Measurements from ENCODE around the gene DNAJC5.

DNAJC5 gene

DNA sequence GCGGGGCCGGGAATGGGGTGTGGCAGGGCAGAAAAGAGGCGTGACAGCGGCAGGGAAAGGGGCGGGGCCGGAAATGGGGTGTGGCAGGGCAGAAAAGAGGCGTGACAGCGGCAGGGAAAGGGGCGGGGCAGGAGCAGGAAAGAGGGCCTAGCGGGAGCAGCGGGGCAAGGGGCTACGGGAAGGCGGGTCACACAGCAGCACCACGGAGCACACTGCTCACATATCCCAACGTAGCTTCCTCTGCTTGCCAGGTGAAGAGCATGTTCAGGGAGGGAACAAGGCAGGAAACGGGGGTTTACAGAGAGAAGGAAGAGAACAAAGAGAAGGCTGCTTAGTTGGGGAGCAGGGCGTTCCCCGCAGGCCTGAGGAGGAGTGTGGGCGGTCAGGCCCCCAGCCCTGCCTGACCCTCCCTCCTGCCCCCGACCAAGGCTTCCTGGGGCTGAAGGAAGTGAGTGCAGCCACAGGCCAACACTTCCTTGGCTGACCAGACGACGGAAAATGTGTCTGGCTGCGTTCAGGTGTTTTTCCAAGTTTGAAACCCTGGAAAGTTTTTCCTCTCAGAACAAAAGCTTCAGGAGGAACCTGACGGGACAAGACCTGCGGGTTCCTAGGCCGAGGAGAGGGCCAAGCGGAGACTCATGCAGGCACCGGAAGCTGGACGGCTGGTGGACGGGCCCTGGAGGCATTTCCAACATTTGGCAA lies 47.5 kb downstream of the DNAJC5 start:
- no peak overlapping the region for H3K4me3 Mint-ChIP-seq
- H3K27me3 Mint-ChIP-seq = no peaks in the 10 kb centered on the region
- H3K9me3 Mint-ChIP-seq = peaks cover 1% of the 10 kb centered on the region
- DNase-seq = peak; percentile 58
- peaks cover 27% of the 10 kb centered on the region for H3K4me1 Mint-ChIP-seq
- CTCF ChIA-PET = no interaction called here
- peaks cover 34% of the 10 kb centered on the region for H3K36me3 Mint-ChIP-seq
- H3K27ac Mint-ChIP-seq = peak overlapping the region; percentile 87

DNA sequence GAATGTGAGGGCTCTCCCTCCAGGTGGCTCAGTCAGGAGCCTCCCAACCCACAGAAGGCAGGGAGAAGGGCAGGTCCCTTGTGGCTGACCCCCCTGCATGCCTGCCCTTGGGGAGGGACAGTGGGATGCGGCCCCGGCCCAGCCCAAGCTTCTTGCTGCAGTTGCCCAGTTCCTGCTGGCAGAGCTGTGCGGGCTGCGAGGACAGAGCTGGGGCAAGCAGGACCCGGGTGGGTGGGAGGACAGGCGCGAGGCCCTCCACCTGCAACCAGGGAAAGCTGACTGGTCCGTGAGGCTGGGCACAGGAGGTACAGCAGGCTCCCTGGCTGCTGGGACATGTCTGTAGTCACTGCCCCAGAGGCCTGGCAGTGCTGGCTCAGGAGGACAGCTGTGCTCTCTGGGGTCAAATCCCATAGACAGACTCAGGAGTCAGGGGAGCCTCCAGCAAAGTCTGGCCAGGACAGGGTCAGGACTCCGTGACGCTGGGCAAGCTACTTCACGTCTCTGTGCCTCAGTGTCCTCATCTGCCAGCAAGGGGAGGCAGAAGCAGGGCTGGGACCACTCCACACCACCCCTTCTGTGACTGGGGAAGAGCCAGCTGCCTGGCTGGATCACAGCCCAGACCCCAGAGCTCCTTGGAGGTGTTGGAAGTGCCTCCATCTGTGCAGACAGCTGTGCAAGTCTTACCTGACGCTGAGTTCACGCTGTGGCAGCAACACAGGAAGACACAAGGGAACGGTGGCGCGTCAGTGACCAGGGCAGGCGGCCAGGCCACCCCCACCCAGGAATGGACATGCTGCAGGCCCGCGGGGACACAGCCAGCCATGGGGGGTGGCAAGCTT lies 48.3 kb downstream of the DNAJC5 start:
- peaks cover 33% of the 10 kb centered on the region for H3K4me1 Mint-ChIP-seq
- H3K27me3 Mint-ChIP-seq = no peaks in the 10 kb centered on the region
- H3K9me3 Mint-ChIP-seq = peaks cover 2% of the 10 kb centered on the region
- H3K4me3 Mint-ChIP-seq = no peak overlapping the region
- H3K36me3 Mint-ChIP-seq = peaks cover 29% of the 10 kb centered on the region
- DNase-seq = no peak
- peak overlapping the region; percentile 45 for H3K27ac Mint-ChIP-seq
- CTCF ChIA-PET = no interaction called here

DNA sequence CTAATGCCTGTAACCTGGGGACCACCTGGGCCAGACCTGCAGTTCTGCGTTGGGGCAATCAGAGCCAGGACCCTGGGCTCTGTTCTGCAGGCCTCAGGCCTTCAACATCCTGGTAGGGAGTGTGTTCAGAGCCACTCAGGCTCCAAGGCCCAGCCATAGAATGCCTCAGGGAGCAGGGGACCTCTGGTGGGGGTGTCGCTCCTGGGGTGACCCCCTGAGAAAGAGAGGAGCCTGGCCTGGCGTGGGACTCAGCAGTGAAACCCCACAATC lies 48.8 kb downstream of the DNAJC5 start:
- H3K27ac Mint-ChIP-seq = no peak overlapping the region
- H3K27me3 Mint-ChIP-seq = no peaks in the 10 kb centered on the region
- peaks cover 31% of the 10 kb centered on the region for H3K36me3 Mint-ChIP-seq
- CTCF ChIA-PET = no interaction called here
- peaks cover 39% of the 10 kb centered on the region for H3K4me1 Mint-ChIP-seq
- no peak overlapping the region for H3K4me3 Mint-ChIP-seq
- no peak for DNase-seq
- H3K9me3 Mint-ChIP-seq = peaks cover 3% of the 10 kb centered on the region

DNA sequence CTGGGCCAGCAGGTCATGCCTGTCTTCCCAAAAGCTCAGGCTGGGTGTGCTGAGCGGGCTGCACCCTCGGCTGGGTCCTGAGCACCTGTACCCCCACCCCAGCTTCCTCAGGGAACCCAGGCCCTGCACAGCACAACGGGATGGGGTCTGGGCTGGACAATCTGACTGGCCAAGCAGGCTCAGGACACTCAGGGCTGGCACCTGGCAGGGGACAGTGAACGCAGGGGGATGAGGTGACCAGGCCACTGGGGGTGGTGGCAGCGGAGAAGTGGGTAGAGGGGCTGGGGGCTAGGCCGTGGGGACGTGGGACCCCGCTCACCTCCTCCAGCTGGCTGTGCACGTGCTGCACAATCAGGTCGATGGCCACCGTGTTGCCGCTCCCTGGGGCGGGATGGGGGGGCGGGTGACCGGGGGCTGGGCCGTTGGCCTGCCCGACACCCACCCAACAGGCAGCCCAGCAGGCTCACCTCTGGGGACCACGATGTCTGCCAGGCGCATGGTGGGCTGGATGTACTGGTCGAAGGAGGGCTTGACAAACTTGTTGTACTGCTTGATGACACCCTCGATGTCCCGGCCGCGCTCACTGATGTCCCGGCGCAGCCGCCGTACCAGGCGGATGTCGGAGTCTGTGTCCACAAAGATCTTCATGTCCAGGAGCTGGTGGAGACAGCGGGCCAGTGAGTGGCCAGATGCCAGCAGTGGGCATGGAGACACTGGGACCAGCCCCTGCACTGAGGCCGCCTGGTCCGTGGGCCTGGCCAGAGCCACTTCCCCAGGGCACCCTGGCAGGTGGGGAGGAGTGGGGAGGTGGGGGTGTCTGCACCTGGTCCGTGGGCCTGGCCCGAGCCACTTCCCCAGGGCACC lies 49.4 kb downstream of the DNAJC5 start:
- peaks cover 44% of the 10 kb centered on the region for H3K4me1 Mint-ChIP-seq
- peaks cover 3% of the 10 kb centered on the region for H3K9me3 Mint-ChIP-seq
- peaks cover 31% of the 10 kb centered on the region for H3K36me3 Mint-ChIP-seq
- DNase-seq = no peak
- H3K27me3 Mint-ChIP-seq = no peaks in the 10 kb centered on the region
- no peak overlapping the region for H3K27ac Mint-ChIP-seq
- CTCF ChIA-PET = no interaction called here
- H3K4me3 Mint-ChIP-seq = no peak overlapping the region

DNA sequence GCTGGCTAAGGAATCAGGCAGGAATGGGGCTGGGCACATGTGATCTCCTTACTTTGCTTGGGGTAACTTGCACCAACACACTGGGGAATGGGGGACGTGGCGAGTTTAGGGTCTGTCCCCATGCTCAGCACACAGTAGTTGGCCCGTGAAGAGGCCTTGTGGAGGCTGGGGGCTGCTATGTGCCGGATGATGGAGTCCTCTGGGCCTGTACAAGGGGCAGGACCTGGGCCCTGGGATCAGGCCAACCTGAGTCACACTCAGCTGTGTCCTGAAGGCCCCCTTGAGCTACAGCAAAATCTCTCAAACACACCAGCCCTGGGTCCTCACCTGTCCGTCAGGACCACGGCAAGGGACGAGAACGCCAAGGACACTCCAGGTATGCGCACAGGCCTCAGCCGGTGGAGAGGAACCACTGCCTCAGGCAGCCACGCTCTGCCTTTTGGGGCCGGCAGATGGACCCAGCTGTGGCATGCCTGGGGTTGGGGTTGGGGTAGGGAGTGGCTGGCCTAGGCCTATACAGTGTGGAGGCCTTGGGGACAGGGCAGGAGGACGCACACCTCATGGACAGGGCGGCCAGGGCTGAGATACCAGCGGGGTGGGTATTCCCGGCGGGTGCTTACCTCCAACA lies 50.2 kb downstream of the DNAJC5 start:
- CTCF ChIA-PET = no interaction called here
- no peak overlapping the region for H3K4me3 Mint-ChIP-seq
- H3K9me3 Mint-ChIP-seq = peaks cover 3% of the 10 kb centered on the region
- H3K36me3 Mint-ChIP-seq = peaks cover 27% of the 10 kb centered on the region
- peaks cover 53% of the 10 kb centered on the region for H3K4me1 Mint-ChIP-seq
- peak overlapping the region; percentile 52 for H3K27ac Mint-ChIP-seq
- no peak for DNase-seq
- H3K27me3 Mint-ChIP-seq = no peaks in the 10 kb centered on the region

DNA sequence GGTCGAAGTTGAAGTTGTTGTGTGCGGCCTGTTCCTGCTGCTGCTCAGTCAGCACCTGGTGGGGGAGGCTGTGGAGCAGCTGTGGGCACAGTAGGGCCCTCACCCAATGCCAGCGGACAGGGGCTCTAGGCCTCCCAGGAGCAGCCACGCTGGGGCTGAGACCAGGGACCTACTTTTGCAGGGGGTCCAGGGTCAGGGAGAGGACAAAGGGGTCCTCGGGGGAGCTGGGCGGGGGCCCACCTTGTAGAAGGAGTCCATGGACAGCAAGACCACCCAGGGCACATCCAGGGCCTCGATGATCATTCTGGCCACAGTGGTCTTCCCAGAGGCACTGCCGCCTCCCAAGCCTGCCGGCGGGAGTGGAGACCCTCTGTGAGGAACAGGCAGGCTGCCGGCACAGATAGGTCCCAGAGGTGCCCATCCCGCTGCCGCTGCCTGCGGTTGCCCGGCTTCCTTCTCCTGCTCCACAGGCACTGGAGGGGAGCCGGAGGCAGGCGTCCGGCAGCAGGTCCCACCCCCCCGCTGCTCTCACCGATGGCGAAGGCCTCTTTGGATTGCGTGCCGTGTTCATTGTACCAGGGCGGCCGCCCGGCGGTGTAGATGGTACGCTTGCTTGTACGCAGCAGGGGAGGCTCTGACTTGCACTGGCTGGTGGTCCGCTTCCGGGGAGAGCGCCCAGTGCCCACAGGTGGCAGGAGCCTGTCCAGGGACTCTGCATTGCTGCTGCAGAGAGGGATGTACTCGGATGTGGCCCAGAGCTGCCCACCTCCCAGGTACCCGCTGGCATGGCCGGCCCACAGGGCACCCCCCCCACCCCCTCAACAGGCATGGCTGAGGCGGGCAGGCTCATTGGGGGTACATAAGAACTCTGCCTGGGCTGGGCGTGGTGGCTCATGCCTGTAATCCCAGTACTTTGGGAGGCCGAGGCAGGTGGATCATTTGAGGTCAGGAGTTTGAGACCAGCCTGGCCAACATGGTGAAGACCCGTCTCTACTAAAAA lies 51.3 kb downstream of the DNAJC5 start:
- no peak for DNase-seq
- Mint-ChIP-seq H3K27me3 (no peaks in the 10 kb centered on the region), H3K36me3 (peaks cover 17% of the 10 kb centered on the region), H3K4me1 (peaks cover 47% of the 10 kb centered on the region), H3K4me3 (no peak overlapping the region), H3K9me3 (peaks cover 3% of the 10 kb centered on the region), H3K27ac (no peak overlapping the region)
- CTCF ChIA-PET = no interaction called here

DNA sequence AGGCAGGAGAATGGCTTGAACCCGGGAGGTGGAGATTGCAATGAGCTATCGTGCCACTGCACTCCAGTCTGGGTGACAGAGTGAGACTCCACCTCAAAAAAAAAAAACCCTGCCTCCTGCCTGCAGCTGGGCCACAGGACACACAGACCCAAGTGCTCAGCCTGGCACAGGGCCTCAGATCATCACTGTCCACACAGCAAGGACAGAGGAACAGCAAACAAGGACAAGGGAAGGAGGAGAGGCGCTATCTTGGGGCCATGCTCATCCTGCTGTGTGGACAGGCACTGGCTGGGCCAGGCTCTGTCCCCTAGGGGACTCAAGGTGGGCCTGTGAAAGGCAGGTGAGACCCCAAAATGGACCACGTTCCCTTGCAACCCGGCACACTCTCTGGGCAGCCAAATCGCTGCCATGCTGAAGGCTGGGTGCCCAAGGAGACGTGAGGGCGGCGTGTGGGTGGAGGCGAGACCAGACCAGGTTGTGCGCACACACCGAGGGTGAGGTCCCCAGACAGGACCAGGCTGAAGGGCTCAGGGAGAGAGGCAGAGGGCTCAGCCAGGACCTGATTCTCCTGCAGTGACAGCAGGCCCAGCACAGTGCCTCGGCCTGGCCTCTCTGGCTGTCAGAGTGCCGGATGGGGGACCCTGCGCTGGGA lies 52.2 kb downstream of the DNAJC5 start:
- Mint-ChIP-seq H3K27ac (peak overlapping the region; percentile 63), H3K27me3 (no peaks in the 10 kb centered on the region), H3K36me3 (peaks cover 12% of the 10 kb centered on the region), H3K4me1 (peaks cover 43% of the 10 kb centered on the region), H3K4me3 (no peak overlapping the region), H3K9me3 (peaks cover 2% of the 10 kb centered on the region)
- CTCF ChIA-PET = no interaction called here
- DNase-seq = no peak

DNA sequence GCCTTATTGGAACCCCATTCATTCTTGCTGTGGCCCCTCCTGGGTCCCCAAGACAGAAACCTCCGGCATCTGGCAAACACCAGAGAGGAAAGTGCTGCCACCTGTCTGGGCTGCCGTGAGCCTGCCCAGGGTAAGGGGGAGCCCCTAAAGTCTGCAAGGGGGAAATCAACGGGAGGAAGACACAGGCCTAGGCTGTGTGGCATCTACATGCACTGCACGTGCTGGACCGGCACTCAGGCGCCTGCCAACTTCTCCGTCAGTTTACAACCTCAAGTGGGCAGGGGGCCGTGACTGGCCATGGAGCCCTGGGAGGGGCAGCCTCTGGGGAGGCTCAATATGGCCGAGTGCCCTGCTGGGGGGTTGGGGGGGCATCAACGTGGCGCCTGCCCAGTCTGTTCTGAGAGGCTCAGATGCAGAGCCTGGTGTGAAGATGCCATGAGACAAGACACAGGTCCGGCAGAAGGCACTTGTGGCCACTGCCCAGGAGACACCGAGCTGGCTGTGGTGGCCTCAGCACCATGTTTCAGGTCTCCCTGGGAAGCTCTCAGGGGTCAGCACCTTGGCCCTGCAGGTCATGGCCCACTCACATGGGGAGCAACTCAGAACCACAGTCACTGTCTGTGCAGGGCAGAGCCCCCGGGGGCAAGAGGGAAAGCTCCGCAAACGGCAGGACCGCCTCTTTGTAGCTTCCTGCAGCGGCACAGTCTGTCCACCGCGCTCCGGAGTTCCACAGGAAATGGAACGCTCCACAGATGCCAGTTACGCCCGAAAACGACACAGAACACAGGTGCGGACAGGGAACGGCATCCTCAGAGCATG lies 52.9 kb downstream of the DNAJC5 start:
- peak overlapping the region; percentile 93 for H3K27ac Mint-ChIP-seq
- peaks cover 2% of the 10 kb centered on the region for H3K9me3 Mint-ChIP-seq
- peak; percentile 62 for DNase-seq
- no peaks in the 10 kb centered on the region for H3K27me3 Mint-ChIP-seq
- H3K4me3 Mint-ChIP-seq = peak overlapping the region; percentile 67
- CTCF ChIA-PET = interaction anchor here (0.9 kb wide), 1 partner anchor 29 kb away, joined by 4 read pairs; no protein-coding TSS in a partner anchor
- H3K36me3 Mint-ChIP-seq = peaks cover 9% of the 10 kb centered on the region
- peaks cover 41% of the 10 kb centered on the region for H3K4me1 Mint-ChIP-seq

DNA sequence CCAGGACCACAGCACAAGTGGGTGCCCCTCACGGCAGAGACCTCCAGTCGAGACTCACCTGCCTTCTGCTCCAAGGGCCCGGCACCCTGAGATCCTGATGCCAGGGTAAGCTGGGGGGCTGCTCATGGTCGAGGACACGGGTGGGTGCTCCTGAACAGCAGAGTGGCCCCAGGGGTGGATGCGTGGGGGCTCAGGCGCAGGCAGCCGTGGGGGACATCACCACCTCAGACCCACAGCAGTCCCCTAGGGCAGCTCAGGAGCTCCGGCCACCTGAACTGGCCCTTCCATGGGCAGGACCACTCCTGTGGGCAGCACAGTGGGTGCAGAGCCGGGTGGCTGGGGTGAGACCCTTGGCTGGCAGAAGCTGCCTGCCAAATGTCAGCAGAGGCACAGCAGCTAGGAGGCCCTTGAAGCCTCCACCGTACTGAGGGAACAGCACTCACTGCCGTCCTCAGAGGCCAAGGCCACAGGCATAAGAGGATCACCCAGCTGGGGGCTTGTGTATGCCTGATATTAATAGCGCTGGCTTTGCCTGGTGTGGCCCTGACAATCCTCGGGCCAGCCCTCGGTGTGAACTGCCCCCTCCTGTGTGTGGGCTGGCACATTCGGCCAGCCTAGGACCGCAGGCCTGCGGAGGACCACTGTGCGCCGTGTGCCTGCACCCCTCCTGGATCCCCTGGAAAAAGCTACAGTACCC lies 55.9 kb downstream of the DNAJC5 start:
- CTCF ChIA-PET = no interaction called here
- Mint-ChIP-seq H3K4me3 (no peak overlapping the region), H3K36me3 (peaks cover 7% of the 10 kb centered on the region), H3K27ac (no peak overlapping the region), H3K9me3 (peaks cover 2% of the 10 kb centered on the region), H3K4me1 (peaks cover 59% of the 10 kb centered on the region), H3K27me3 (no peaks in the 10 kb centered on the region)
- no peak for DNase-seq

DNA sequence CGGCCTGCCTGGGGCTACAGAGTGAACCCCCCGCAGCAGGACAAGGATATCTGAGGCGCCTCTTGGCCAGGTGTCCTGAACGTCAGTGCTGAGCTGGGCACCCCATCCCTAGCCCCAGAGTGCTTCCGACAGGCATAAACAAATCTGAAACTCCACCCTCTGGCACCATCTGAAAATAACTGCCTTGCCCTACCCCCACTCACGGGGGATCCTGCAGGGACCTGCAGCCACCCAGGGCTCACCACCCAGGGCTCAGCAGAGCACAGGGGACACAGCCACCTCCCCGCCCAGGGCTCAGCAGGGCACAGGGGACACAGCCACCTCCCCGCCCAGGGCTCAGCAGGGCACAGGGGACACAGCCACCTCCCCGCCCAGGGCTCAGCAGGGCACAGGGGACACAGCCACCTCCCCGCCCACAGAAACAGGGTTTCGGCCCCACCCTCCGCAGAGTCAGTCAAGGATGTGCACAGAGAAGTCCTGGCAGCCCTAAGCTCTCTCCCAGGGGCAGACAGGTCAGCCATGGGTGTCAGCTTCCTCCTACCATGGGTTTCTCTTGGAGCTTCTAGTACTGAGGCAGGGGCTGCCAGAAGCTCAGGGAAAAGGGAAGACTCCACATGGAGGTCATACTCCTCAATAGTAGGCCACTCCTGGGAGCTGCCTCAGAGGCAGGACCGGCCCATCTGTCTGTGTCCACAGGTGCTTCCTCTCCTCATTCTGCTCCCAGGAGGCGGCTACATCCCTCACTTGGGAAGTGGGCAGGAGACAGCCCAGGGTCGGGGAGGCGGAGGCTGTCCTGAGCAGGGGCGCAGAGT lies 56.7 kb downstream of the DNAJC5 start:
- Mint-ChIP-seq H3K9me3 (peaks cover 2% of the 10 kb centered on the region), H3K27ac (no peak overlapping the region), H3K4me3 (no peak overlapping the region), H3K27me3 (no peaks in the 10 kb centered on the region), H3K4me1 (peaks cover 61% of the 10 kb centered on the region), H3K36me3 (peaks cover 7% of the 10 kb centered on the region)
- CTCF ChIA-PET = no interaction called here
- no peak for DNase-seq

DNA sequence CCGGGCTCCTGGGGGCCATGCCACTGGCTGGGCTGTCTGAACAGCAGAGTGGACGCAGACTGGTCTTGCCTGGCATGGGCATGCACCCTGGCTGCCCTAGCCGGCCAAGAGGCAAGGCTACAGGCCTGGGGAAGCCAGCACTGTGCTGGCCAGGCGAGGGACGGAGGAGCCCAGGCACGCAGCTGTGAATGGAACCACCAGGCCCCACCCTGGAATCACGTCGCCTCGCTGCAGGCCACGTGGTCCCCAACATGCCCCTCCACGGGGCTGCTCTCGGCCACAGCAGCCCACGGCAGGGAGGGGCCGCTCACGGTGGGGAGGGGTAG lies 57.2 kb downstream of the DNAJC5 start:
- Mint-ChIP-seq H3K27ac (no peak overlapping the region), H3K4me1 (peaks cover 61% of the 10 kb centered on the region), H3K27me3 (no peaks in the 10 kb centered on the region), H3K36me3 (peaks cover 7% of the 10 kb centered on the region), H3K4me3 (no peak overlapping the region), H3K9me3 (peaks cover 2% of the 10 kb centered on the region)
- CTCF ChIA-PET = no interaction called here
- DNase-seq = no peak
